ENCODE measurements around the gene KRT86.
A peak's percentile ranks its signal among the peaks of the same experiment; 100 is the strongest.
"Not testable (repeated sequence)": the region's sequence is repeated elsewhere in the genome, so short reads cannot be mapped to it uniquely, and the experiment has no call there.

Gene KRT86

GRCh38 chr12:52342781-52343490 is 68.5 kb downstream of the KRT86 start:
- no peak for DNase-seq

GRCh38 chr12:52343550-52343949 is 69.1 kb downstream of the KRT86 start:
- DNase-seq: no peak

GRCh38 chr12:52344111-52344510 is 69.7 kb downstream of the KRT86 start:
- no peak for DNase-seq

GRCh38 chr12:52345041-52345440 is 70.6 kb downstream of the KRT86 start:
- not testable (repeated sequence) for DNase-seq

GRCh38 chr12:52346593-52346992 is 72.1 kb downstream of the KRT86 start:
- DNase-seq: no peak

GRCh38 chr12:52347016-52347415 is 72.6 kb downstream of the KRT86 start:
- DNase-seq: no peak

GRCh38 chr12:52347551-52348510 is 73.4 kb downstream of the KRT86 start:
- no peak for DNase-seq

GRCh38 chr12:52349196-52349595 is 74.8 kb downstream of the KRT86 start:
- DNase-seq: no peak

GRCh38 chr12:52350021-52350620 is 75.7 kb downstream of the KRT86 start:
- no peak for DNase-seq

GRCh38 chr12:52350786-52351185 is 76.3 kb downstream of the KRT86 start:
- no peak for DNase-seq

GRCh38 chr12:52351196-52352059 is 77.0 kb downstream of the KRT86 start:
- peak; percentile 14 to 74 for DNase-seq

- DNase-seq: no peak
Observed at GRCh38 chr12:52352951-52353350, 78.5 kb downstream of the KRT86 start.

GRCh38 chr12:52353766-52354165 is 79.3 kb downstream of the KRT86 start:
- DNase-seq: no peak

GRCh38 chr12:52354200-52354599 is 79.8 kb downstream of the KRT86 start:
- peak in 1 of 2 experiments; percentile 84 for DNase-seq

GRCh38 chr12:52355176-52355575 is 80.7 kb downstream of the KRT86 start:
- no peak for DNase-seq

- no peak for DNase-seq
Observed at GRCh38 chr12:52356031-52356761, 81.8 kb downstream of the KRT86 start.

GRCh38 chr12:52356762-52357580 is 82.5 kb downstream of the KRT86 start:
- no peak for DNase-seq
